Fibroblast of pulmonary artery (primary cell): ENCODE data around the gene HIC1.
"Not testable (repeated sequence)": the region's sequence is repeated elsewhere in the genome, so short reads cannot be mapped to it uniquely, and the experiment has no call there.

Experiments
- DNase-seq: peaks from one replicate; pipeline ENCODE4 v3.0.0-alpha.2; 2010; ENCODE audit warnings: low read depth
- H3K4me3 ChIP-seq: replicated peaks from 2 replicates; pipeline ENCODE4 v1.5.1; 2011; ENCODE audit warnings: low read depth, mild to moderate bottlenecking, control low read depth, low read length, moderate library complexity
- TF ChIP-seq, protein P1 (sequence below): IDR thresholded peaks from 2 replicates; pipeline ENCODE4 v1.5.1; 2011; ENCODE audit warnings: mild to moderate bottlenecking, control low read depth, low read length, inconsistent platforms; ENCODE audit errors: missing control alignments

HIC1 gene, protein sequence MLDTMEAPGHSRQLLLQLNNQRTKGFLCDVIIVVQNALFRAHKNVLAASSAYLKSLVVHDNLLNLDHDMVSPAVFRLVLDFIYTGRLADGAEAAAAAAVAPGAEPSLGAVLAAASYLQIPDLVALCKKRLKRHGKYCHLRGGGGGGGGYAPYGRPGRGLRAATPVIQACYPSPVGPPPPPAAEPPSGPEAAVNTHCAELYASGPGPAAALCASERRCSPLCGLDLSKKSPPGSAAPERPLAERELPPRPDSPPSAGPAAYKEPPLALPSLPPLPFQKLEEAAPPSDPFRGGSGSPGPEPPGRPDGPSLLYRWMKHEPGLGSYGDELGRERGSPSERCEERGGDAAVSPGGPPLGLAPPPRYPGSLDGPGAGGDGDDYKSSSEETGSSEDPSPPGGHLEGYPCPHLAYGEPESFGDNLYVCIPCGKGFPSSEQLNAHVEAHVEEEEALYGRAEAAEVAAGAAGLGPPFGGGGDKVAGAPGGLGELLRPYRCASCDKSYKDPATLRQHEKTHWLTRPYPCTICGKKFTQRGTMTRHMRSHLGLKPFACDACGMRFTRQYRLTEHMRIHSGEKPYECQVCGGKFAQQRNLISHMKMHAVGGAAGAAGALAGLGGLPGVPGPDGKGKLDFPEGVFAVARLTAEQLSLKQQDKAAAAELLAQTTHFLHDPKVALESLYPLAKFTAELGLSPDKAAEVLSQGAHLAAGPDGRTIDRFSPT

DNA sequence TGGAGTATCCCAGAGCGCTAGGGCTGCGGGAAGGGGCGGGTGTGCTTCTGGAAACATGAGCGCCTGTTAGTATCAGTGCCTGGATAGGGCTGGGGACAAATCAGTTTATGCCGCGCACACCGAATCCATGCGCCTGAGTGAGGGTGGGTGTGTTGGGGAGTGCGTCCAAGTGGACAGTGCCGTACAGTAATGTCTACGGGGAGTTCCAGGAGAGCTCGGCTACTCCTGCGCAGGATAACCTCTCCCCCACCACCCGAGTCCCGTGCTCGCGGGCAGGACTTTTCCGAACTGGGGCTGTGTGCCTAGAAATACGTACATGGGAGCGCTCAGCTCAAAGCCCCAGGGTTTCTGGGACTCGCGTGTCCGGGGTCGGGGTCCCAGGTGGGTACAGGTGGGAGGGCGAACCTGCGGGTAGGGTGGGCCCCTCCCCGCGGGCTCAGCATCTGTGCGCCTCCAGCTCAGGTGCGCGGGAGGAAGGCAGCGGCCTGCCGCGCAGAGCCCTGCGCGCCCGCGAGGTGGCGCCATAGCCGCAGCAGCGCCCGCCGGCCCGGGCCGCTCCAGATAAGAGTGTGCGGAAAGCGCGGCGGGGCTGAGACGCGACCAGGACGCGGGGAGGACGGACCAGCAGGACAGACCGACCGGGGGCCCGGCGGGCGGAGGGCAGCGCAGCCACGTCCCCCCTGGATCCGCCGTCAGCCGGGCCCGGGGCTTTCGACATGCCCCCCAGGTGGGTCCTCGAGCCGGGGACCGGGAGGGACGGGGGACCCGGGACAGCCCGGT is at the start of gene HIC1:
Gene HIC1, plus strand, starts transcription at position 592 of the 780 bp plus-strand sequence. CDS start 1,588 bp downstream, outside the sequence.
- DNase-seq: peak; percentile 79
- TF ChIP-seq, protein P1, sequence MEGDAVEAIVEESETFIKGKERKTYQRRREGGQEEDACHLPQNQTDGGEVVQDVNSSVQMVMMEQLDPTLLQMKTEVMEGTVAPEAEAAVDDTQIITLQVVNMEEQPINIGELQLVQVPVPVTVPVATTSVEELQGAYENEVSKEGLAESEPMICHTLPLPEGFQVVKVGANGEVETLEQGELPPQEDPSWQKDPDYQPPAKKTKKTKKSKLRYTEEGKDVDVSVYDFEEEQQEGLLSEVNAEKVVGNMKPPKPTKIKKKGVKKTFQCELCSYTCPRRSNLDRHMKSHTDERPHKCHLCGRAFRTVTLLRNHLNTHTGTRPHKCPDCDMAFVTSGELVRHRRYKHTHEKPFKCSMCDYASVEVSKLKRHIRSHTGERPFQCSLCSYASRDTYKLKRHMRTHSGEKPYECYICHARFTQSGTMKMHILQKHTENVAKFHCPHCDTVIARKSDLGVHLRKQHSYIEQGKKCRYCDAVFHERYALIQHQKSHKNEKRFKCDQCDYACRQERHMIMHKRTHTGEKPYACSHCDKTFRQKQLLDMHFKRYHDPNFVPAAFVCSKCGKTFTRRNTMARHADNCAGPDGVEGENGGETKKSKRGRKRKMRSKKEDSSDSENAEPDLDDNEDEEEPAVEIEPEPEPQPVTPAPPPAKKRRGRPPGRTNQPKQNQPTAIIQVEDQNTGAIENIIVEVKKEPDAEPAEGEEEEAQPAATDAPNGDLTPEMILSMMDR: peak; percentile 35
- peak within 1 kb of the TSS; percentile 64 for H3K4me3 ChIP-seq

DNA sequence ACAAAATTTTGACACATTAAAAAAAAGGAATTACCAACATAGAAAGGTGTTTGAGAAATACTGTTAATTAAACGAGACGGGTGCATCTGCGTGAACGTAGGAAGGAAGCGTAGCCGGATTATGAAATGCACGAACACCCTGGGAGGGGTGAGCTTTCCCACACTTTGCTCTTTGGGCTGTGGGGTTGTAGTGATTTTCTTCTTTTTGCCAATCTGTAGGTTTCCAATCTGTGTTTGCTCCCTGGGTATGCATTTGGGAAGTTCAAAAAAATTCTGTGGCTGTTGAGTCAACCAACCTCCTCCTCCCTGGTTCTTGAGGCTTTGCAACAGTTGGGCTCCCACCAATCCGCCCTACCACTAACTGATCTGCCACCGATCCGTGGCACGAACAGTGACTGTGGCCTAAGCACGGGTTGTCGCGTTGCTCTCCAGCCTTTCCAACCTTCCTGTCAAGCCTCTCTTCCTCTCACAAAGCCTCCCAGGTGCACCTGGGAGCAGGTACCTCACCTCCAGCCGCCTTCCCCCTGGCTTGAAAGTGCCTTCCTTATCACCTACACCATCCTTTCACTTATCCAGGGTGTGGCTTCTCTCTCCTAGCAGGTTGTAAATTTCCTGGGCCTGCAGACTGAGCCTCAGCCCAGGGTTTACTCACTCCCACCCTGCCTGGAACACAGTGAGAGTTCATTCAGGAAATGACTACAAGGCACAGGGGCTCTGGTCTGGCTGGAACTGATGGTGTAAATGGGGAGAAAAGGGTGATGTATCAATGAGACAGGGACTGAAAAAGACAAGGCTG is 46.4 kb upstream of the HIC1 start:
- TF ChIP-seq, protein P1: no peak
- no peak for DNase-seq
- no peak overlapping the region for H3K4me3 ChIP-seq

DNA sequence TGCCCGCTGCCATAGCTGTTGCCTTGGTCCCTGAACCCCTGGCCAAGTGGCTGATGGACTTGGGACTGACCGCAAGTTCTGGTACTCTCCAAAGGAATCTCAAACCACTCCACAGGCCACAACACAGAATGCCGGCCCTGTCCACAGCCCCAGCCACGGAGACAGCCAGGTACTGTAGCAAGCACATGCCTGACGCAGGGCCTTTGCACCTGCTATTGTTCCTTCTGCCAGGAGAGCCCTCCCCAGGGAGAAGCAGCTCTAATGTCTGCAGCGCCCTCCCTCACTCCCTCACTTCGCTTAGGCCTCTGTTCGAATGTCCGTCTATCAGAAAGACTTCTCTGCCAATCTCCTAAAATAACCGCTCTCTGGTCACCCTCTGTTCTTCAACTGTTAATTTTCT is 45.2 kb upstream of the HIC1 start:
- DNase-seq: no peak
- H3K4me3 ChIP-seq: no peak overlapping the region
- TF ChIP-seq, protein P1: no peak

DNA sequence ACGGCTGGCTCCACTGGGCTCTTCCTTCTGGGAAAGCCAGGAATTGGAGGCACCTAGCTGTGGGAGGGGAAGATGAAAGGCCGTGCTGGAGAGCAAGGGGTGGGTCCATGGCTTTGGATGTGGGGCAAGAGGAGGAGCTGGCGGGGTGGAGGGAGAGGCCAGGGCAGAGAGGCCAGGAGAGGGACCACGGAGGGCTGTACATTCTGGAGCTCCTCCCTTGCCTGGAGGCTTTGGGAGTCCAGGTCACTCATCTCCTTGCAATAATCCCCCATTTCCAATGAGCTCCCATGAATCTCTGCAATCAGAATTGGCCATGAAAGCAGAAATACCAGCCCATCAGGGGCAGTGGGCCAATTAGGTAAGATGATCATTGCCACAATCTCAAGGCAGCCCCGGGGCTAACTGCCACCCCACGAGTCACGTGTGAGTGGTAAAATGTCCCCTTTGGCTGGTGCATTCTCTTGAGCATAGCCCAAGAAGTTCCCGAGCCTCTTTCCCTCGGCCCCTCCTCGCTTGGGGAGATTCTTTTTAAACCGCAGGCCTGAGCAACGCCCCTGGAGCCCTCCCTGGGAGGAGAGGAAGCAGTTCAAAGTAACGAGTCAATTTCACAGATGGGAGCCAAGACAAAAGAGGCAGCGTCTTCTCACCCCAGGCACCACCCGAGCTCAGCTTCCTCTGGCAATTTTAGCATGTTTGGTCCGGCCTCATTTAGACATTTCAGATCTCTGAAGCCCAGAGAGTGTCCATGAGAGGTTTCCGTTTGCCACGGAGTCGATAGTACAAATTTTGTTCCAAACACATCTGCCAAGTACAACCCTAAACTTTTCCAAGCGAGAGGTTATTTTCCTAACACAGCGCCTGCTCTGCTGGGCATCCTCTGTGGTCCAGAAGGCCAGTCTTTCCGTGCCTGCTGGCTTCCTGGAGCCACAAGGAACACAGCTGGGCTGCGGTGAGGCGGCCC is 43.2 kb upstream of the HIC1 start:
- no peak overlapping the region for H3K4me3 ChIP-seq
- no peak for DNase-seq
- TF ChIP-seq, protein P1: no peak

DNA sequence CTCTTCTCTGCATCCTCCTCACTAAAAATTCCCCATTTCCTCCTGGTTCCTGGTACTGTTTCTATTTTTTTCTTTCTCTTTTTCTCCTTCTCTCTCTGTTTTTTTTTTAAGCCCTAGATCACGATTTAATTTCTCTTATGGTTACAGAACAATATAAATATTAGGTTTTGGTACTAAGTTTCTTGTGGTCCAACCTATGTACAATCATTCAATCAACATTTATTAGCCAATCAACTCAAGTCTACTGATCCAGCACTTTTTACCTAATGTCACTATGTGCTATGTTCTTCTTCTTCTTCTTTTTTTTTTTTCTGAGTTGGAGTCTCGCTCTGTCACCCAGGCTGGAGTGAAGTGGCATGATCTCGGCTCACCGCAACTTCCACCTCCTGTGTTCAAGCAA is 42.4 kb upstream of the HIC1 start:
- no peak for DNase-seq
- TF ChIP-seq, protein P1: no peak
- H3K4me3 ChIP-seq: no peak overlapping the region

DNA sequence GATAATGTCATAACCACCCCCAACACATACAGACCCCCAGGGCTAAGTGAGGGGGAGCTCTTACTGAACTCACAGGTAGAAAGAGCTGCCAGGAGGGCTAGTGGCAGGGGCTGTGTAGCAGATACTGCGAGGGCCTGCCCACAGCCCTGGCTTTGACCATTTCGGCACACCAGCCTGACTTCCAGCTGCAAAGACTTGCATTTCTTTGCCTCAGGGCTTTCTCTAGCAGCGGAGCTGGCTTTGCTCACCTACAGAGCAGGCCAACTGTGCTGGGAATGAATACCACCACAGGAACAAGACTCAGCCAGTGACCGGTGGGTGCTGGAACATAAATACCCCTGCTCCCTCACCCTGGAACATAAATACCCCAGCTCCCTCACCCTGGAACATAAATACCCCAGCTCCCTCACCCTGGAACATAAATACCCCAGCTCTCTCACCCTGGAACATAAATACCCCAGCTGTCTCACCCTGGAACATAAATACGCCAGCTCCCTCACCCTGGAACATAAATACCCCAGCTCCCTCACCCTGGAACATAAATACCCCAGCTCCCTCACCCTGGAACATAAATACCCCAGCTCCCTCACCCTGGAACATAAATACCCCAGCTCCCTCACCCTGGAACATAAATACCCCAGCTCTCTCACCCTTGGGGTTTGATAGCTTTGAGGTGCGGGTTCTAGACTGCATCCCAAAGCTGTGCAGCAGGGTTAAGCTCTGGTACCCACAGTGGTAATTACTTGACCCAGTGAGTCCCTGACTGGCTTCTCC is 41.5 kb upstream of the HIC1 start:
- not testable (repeated sequence) for H3K4me3 ChIP-seq, DNase-seq
